Coronary artery (tissue), 2 donors: ENCODE results near the gene FAM20C.

Source experiments
- DNase-seq: peaks from one replicate; pipeline ENCODE4 v3.0.0-alpha.2; 2017; ENCODE audit warnings: low spot score
- H3K27ac ChIP-seq, 2 donors: fragments of 200-600 bp; sonication (generic); one replicate each; pipeline ENCODE4 v1.5.1; 2016 to 2019
- H3K4me3 ChIP-seq: fragments of 200-600 bp; sonication (generic); 2 replicates; pipeline ENCODE4 v1.5.1; 2016; ENCODE audit warnings: mild to moderate bottlenecking, moderate library complexity
- CTCF ChIP-seq: fragments of 200-600 bp; sonication (generic); IDR thresholded peaks from one replicate; pipeline ENCODE4 v1.5.1; 2019; ENCODE audit warnings: antibody characterized with exemption

The FAM20C gene

DNA sequence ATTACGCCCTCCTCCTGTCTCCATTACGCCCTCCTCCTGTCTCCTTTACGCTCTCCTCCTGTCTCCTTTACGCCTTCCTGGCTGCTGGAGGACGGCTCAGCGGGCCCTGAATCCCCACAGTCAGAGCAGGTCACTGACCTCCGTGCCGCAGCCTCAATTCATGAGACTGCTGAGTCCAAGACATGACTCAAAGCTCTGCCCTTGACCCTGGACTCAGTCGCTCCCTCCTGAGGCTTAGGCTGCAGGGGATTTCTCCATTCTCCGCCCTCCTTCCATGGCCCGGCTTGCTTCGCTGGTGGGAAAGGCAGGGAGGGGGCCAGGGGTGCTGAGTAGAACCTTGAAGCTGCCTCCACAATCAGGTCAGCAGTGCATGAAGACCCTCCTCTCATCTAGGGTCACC, 76.6 kb downstream of the FAM20C start:
- no peak for TF ChIP-seq CTCF
- Histone ChIP-seq H3K4me3 (no peak overlapping the region), H3K27ac (no peak overlapping the region)
- DNase-seq: no peak

DNA sequence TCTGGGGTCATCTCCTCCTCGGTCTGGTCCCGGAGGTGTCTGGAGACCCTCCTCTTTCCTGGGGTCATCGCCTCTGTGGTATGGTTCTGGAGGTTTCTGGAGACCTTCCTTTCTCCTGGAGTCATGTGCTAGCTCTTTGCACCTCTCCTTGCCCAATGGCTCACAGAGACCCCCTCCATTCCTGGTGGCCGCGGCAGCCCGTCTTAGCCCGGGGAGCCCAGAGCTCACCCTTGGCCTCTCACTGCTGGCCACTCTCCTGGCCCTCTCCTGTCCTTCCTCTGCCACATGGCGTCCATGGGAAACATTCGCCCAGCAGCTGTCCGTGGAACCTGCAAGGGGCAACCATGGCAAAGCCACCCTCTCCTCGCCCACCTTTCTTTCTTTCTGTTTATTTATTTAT, 77.3 kb downstream of the FAM20C start:
- no peak overlapping the region for H3K27ac ChIP-seq
- no peak for DNase-seq
- no peak overlapping the region for H3K4me3 ChIP-seq
- TF ChIP-seq CTCF: no peak

DNA sequence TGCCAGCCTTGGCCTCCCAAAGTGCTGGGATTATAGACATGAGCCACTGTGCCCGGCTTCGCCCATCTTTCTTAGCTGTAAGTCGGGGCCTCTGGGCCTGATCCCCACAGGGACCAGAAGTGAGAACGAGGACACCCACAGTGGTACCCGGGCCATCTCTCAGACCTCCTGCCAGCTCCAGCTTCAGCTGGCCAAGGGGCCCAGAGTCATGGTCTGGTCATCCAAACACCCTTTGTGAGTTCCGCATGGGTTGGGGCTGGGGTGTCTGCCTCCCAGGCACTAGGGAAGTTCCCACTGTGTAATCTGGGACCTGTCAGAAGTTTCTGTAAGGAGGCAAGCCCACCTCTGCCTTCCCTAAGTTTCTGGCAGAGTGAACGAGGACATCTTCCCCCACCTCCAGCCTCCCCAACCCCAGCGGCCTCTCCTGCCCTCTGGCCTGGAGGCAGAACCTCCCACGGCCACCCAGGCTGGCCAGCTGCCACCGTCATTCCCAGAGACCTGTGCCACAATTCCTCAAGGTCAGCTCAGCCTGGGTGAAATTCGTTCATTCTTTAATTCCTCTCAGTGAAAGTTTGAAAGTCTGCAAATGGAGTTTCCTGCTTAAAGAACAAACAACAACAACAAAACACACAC, 78.1 kb downstream of the FAM20C start:
- TF ChIP-seq CTCF: no peak
- no peak for DNase-seq
- no peak overlapping the region for H3K27ac ChIP-seq

GRCh38 chr7:271266-272107, 79.1 kb downstream of the FAM20C start:
- no peak for DNase-seq
- Histone ChIP-seq H3K4me3 (no peak overlapping the region), H3K27ac (no peak overlapping the region)
- TF ChIP-seq CTCF: no peak

More for the DNA sequence above, 78.1 kb downstream of the FAM20C start:
- no peak overlapping the region for H3K4me3 ChIP-seq

DNA sequence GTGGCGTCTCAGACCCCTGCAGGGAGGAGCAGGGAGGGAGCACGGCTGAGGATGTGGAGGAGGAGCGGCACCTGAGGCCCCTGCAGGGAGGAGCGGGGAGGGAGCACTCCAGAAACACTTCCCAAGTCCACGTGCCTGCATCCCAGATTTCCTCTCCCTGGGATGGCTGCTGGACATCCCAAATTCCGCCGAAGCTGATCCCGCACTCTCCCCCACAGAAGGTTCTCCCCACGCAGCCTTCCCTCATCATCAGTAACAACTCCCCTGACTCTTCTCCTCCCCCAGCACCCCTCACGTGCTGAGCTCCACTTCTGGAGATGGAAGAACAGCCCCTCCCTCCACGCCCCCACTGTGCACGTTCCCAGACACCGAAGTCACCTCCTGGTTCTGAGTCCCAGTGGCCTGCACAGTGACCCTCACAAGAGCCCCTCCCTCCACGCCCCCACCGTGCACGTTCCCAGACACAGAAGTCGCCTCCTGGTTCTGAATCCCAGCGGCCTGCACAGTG, 79.8 kb downstream of the FAM20C start:
- Histone ChIP-seq H3K4me3 (no peak overlapping the region), H3K27ac (no peak overlapping the region)
- no peak for DNase-seq
- TF ChIP-seq CTCF: no peak

DNA sequence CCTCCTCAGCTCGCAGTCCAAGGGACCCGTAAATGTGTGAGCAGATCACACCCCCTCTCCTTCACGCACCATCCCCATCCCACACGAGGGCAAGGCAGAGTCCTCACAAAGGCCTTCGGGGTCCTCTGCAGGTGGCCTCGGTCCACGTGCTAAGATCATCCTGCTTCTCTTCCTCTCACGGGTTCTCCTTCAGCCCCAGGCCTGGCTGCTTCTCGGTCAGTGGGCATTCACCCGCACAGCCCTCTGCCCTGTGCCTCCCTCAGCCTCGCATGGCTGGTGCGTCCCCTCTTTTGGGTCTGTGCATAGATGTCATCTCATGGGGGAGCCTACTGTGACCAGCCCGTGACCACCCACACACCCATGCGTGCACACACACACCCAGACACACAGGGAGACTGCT, 80.3 kb downstream of the FAM20C start:
- no peak for TF ChIP-seq CTCF
- H3K27ac ChIP-seq: no peak overlapping the region
- no peak for DNase-seq
- no peak overlapping the region for H3K4me3 ChIP-seq
